Activated naive CD4-positive, alpha-beta T cell treated with anti-CD3 and anti-CD28 coated beads, Interleukin-2, amount 50 U/mL, for 72 hours (primary cell): ENCODE measurements around the gene FRAS1. TPM values are rescaled to one million over a fixed set of nuclear protein-coding genes. Genes with fewer than 3 reads are reported as not detected.
A peak's percentile ranks its signal among the peaks of the same experiment; 100 is the strongest.
"Not testable (repeated sequence)": the region's sequence is repeated elsewhere in the genome, so short reads cannot be mapped to it uniquely, and the experiment has no call there.

Experiments used
- ATAC-seq, 2 donors: fragments of 150-1000 bp; cut with Tn5 transposase; 2 replicates each; pipeline ENCODE4 v1.10.0; 2021; ENCODE audit warnings: mild to moderate bottlenecking in 2 of 2, moderate library complexity in 2 of 2
- DNase-seq, 2 donors: peaks; one replicate each; pipeline ENCODE4 v3.0.0; 2021 to 2022; ENCODE audit warnings: low spot score in 2 of 2
- H3K27ac Mint-ChIP-seq, 2 donors: one replicate each; pipeline ENCODE4 v1.8.0; 2022; ENCODE audit warnings: mild to moderate bottlenecking in 2 of 2, mixed read lengths in 2 of 2
- H3K36me3 Mint-ChIP-seq, 2 donors: one replicate each; pipeline ENCODE4 v1.8.0; 2022; ENCODE audit warnings: mixed read lengths in 2 of 2
- H3K9me3 Mint-ChIP-seq, 2 donors: one replicate each; pipeline ENCODE4 v1.8.0; 2022; ENCODE audit warnings: mixed read lengths in 2 of 2
- total RNA-seq, 2 donors: library from RNA; stranded (reverse); gene quantifications; one replicate each; pipeline ENCODE4 v1.2.3, GENCODE V29; 2022

FRAS1 gene, protein sequence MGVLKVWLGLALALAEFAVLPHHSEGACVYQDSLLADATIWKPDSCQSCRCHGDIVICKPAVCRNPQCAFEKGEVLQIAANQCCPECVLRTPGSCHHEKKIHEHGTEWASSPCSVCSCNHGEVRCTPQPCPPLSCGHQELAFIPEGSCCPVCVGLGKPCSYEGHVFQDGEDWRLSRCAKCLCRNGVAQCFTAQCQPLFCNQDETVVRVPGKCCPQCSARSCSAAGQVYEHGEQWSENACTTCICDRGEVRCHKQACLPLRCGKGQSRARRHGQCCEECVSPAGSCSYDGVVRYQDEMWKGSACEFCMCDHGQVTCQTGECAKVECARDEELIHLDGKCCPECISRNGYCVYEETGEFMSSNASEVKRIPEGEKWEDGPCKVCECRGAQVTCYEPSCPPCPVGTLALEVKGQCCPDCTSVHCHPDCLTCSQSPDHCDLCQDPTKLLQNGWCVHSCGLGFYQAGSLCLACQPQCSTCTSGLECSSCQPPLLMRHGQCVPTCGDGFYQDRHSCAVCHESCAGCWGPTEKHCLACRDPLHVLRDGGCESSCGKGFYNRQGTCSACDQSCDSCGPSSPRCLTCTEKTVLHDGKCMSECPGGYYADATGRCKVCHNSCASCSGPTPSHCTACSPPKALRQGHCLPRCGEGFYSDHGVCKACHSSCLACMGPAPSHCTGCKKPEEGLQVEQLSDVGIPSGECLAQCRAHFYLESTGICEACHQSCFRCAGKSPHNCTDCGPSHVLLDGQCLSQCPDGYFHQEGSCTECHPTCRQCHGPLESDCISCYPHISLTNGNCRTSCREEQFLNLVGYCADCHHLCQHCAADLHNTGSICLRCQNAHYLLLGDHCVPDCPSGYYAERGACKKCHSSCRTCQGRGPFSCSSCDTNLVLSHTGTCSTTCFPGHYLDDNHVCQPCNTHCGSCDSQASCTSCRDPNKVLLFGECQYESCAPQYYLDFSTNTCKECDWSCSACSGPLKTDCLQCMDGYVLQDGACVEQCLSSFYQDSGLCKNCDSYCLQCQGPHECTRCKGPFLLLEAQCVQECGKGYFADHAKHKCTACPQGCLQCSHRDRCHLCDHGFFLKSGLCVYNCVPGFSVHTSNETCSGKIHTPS (N-terminal part only)
- under 1 TPM in 1 of 2 donors, not detected in 1; 0.06 TPM for total RNA-seq

DNA sequence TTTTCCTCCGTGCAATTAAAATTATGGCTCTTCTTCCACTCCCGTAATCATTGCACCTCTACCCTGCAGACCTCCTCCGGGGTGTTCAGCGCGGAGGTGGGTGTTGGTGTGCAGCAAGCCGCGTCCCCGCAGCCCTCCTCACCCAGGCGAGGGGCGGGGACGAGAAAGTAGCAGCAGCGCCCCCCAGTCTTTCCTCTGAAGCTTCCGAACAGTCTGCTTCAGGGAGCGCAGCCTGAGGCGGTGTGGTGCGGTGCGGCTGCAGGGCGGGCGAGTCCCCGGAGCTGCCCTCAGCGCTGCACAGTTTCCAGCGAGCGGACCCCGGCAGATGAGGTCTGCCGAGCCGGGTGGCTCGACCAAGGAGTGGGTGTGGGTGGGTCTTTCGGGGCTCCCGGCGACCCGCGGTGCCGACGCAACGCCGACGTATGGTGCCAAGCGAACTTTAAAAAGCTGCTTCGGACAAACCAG lies at the start of gene FRAS1:
TSS of gene FRAS1 (plus strand) at position 189 of the 465 bp plus-strand sequence. CDS start 687 bp downstream, outside the sequence.
- H3K9me3 Mint-ChIP-seq = no peaks in the 10 kb centered on the region
- peak; percentile 32 to 52 for ATAC-seq

DNA sequence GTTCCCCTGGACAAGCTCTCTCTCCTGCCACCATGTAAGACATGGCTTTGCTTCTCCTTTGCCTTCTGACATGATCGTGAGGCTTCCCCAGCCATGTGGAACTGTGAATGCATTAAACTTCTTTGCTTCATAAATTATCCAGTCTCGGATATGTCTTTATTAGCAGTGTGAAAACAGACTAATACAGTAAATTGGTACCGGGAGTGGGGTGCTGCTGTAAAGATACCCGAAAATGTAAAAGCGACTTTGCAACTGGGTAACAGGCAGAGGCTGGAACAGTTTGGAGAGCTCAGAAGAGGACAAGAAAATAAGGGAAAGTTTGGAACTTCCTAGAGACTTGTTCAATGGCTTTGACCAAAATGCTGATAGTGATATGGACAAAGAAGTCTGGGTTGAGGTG lies 46.1 kb upstream of the FRAS1 start:
- not testable (repeated sequence) for H3K36me3 Mint-ChIP-seq, ATAC-seq, H3K9me3 Mint-ChIP-seq, H3K27ac Mint-ChIP-seq, DNase-seq

More for the DNA sequence above, at the start of gene FRAS1:
- Mint-ChIP-seq H3K27ac (no peak within 1 kb of the TSS), H3K36me3 (peaks cover 12 to 15% of the 10 kb centered on the region in 2 donors)
- peak in 1 of 2 donors; percentile 6 for DNase-seq

DNA sequence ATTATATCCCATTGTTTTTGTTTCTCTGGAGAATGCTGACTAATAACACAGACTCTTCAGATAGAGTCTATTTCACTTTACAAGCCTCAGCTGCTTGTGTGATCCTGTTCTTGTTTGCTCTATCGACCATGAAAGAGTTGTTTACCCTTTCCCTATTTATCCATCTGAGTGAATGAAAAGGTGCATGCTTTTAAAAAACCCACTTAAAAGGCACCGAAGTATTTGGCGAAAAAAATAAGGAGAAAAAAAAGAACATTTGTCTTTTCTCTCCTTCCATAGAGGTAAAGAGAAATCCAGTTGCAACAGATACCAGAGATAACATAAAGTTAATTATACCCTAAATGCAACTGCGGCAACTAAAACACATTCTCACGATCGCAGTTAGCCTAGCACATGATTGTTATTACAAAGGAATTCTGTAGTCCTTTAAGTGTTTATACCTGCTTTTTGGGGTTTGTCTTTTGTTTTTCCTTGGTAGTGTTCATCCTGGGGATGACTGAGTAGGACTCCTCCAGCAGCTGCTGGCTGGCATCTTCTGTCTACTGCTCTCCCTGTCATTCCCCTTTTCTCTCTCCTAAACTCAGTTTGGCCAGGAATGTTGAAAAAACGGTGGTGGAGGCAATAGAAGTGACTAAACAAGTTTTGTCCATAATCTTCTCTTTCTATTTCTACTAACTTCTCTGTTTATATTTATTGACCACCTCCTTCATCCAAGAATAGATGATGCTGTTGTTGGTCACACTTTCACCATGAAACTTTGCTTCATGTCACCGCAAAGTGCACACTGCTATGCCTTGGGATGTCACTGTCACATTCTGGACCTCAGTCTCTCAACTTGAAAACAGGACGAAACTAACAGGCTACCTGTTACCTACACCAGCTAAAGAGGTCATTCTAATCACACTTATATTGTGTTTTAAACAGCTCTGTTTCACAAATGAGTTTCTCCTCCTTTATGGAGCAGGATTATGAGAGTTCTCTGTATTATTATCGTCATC lies 41.9 kb upstream of the FRAS1 start:
- H3K27ac Mint-ChIP-seq = no peak overlapping the region
- ATAC-seq (no peak), DNase-seq (no peak)
- H3K9me3 Mint-ChIP-seq = peaks cover 7 to 8% of the 10 kb centered on the region in 2 donors
- peaks cover 9% of the 10 kb centered on the region in 2 donors for H3K36me3 Mint-ChIP-seq

DNA sequence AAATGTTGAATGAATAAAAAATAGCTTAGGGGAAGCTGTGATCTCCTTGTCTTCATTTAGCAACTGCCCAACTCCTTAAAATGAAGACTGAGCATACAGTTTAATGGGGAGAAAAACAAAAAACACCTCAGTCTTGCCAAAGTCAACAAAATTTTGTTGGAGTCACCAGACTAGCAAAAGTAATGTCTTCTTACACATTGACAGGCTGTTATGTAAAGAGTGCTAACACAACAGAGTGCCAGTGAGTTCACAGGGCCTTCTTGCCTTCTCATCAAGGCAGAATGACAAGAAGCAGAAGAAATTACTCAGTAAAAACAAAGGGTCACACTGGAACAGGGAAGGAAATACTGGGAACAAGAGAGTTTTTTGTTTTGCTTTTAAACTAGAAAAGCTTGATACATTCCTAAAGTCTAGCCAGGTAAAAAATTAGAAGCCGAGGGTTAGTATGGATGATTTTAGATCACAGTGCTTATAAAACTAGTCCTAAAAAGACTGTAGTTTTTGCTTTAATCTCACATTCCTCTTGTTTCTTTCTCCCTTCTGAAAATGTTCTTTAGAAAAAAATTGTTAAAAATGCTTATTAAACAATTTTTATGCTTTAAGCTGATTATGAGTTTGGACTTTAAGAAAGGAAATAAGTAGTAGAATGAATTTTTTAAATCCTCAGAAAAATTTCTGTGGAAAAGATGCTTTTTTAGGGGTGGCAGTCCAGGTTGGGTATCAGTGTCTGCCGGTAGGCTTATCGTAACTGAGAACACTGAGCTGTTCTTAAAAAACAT lies 38.7 kb upstream of the FRAS1 start:
- Mint-ChIP-seq H3K9me3 (no peaks in the 10 kb centered on the region), H3K36me3 (no peaks in the 10 kb centered on the region), H3K27ac (no peak overlapping the region)
- DNase-seq (no peak), ATAC-seq (no peak)

DNA sequence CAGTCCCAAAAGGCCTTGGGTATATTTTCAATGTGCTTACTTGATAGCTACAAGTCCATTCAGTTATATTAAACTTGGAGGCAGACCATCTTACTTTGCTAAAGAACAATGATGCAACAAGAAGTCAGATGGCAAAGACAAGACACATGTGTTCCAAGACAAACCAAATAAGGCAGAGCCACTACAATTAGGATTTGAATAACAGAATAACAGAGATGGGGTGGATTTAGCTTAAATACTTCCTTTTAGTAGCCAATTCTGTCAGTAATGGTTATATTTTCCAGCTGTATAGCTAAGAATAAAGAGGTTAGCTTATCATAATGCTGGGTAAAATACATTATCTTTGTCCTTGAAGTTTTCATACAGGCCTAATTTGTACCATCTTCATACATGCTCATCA lies 37.7 kb upstream of the FRAS1 start:
- Mint-ChIP-seq H3K36me3 (no peaks in the 10 kb centered on the region), H3K9me3 (no peaks in the 10 kb centered on the region), H3K27ac (no peak overlapping the region)
- DNase-seq (no peak), ATAC-seq (no peak)

DNA sequence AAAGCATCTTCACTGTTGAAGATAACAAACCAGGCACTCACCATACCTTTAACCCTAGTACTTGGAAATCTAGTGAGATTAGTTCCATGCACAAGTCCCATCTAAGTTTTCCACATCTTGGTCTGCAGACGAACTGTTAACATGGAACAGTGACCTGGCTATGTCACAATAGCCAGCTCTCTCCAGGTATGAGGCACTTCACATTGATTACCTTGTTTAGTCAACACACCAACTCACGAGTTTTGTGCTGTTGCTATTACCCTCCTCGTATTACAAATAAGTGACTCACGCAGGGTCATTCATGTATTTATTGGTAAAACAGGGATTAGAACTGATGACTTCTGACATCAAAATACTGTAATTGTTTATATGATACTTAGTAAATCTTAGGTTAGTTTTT lies 36.4 kb upstream of the FRAS1 start:
- no peak for DNase-seq
- H3K36me3 Mint-ChIP-seq = no peaks in the 10 kb centered on the region
- ATAC-seq = no peak
- H3K9me3 Mint-ChIP-seq = no peaks in the 10 kb centered on the region
- H3K27ac Mint-ChIP-seq = no peak overlapping the region

DNA sequence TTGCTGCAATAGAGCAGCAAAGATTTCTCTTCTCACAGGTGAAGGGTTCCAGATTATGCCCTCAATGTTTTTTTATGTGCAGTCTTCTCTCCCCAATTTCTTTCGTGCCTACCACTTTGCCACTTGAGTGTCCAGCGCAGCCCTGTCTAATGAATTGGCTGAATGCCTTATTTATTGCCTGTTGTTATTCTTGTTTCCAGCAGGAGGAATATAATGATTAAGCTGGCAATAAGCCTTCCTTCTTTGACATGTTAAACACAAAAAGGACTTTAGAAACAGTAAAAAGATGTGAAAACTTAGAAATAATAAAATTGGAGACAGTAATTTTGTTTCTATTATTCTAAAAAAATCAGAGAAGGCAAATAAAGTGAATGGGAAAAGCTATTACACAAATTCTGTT lies 34.6 kb upstream of the FRAS1 start:
- Mint-ChIP-seq H3K36me3 (no peaks in the 10 kb centered on the region), H3K9me3 (no peaks in the 10 kb centered on the region), H3K27ac (no peak overlapping the region)
- ATAC-seq (no peak), DNase-seq (no peak)

DNA sequence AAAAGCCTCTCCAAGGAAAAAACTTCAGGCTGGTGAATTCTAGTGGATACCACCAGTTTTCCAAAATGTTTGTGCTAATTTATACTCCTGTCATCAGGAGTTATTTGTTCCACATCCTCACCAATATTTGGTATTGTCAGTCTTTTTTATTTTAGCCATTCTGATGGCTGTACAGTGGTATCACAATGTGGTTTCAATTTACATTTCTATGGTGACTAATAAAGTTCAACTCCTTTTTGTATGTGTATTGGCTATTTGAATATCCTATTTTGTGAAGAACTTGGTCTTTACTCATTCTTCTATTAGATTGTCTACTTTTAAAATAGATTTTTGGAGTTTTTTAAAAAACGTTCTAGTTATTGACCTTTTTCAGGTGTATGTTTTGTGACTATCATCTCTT lies 33.0 kb upstream of the FRAS1 start:
- ATAC-seq (no peak), DNase-seq (no peak)
- Mint-ChIP-seq H3K36me3 (no peaks in the 10 kb centered on the region), H3K27ac (no peak overlapping the region), H3K9me3 (no peaks in the 10 kb centered on the region)

DNA sequence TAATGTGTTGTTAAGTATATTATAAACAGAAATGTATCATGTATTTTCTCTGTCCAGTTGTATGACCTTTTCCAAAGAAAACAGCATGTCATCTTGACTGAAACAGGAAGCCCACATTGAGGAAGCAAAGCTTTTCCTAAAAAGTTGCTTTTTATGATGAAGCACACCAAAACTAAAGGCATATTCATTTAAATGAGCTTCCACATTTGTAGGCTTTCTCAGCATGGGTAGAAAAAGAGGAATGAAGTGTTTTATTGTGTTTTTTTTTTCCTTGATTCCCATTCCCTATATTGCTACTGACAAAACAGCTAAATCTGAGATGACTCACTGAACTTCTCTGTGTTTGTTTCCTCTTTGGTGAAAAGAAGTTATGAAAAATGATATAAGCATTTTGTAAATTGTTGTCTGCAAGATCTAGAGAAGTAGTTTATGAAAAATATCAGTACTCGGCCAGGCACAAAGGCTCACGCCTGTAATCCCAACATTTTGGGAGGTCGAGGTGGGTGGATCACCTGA lies 32.5 kb upstream of the FRAS1 start:
- no peaks in the 10 kb centered on the region for H3K9me3 Mint-ChIP-seq
- H3K36me3 Mint-ChIP-seq = no peaks in the 10 kb centered on the region
- DNase-seq (no peak), ATAC-seq (no peak)
- no peak overlapping the region for H3K27ac Mint-ChIP-seq

DNA sequence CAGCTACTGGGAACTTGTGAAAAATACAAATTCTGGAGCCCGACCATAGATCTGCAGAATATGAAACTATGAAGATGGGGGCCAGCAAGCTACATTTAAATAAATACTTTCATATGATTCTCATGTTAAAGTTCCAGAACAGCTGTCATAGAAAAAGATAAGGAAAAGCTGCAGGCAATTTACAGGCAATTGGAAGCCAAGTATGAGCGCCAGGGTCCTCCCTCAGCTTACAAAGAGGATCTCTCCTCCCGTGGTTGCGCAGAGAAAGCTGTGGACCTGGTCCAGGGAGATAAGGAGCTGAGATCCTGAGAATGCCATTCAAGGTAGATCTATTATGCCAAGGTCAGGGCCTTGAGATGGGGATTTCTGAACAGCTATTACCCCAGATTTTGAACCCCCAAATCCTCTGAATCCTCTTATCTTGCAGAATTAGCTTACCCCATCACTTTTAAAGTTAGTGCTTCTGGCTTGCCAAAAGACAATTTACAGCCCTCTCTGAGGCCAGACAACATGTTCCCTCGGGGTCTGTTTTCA lies 25.6 kb upstream of the FRAS1 start:
- Mint-ChIP-seq H3K27ac (no peak overlapping the region), H3K36me3 (no peaks in the 10 kb centered on the region), H3K9me3 (no peaks in the 10 kb centered on the region)
- ATAC-seq (no peak), DNase-seq (no peak)

DNA sequence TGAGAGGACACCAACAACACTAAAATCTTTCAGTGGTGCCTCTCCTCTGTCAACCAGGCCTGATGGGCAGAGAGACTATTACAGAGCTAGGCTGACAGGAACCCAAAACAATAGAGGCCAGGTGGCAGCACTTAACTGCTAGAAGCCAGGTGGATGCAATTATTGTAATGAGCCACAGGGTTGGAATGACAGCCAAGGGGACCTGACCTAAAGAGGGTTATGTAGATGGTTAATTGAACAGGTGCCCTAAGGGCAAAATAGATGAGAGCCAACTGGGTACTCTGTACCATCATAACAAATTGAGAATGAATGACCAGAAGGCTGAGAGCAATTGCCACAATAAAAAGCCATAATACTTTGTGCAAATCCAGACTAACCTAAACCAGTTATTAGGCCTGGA lies 24.7 kb upstream of the FRAS1 start:
- no peak for ATAC-seq

DNA sequence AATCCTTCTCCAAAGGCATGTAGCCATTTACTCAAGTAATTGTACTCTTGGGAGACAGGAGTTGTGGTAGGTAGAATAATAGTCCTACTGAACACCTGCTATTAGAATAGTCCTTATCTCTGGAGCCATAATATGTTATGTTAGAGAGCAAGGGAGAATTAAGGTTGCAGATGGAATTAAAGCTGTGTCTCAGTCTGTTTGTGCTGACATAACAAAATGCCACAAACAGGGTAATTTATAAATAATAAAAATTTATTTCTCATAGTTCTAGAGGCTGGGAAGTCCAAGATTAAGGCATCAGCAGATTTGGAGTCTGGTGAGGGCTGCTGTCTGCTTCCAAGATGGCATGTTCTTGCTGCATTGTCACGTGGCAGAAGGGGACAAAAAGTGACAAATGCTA lies 24.2 kb upstream of the FRAS1 start:
- no peak overlapping the region for H3K27ac Mint-ChIP-seq
- ATAC-seq (no peak), DNase-seq (no peak)
- no peaks in the 10 kb centered on the region for H3K36me3 Mint-ChIP-seq
- H3K9me3 Mint-ChIP-seq = no peaks in the 10 kb centered on the region

More for the DNA sequence above, 24.7 kb upstream of the FRAS1 start:
- no peak for DNase-seq
- H3K36me3 Mint-ChIP-seq = no peaks in the 10 kb centered on the region
- H3K27ac Mint-ChIP-seq = peak overlapping the region in 1 of 2 donors; percentile 45
- no peaks in the 10 kb centered on the region for H3K9me3 Mint-ChIP-seq

DNA sequence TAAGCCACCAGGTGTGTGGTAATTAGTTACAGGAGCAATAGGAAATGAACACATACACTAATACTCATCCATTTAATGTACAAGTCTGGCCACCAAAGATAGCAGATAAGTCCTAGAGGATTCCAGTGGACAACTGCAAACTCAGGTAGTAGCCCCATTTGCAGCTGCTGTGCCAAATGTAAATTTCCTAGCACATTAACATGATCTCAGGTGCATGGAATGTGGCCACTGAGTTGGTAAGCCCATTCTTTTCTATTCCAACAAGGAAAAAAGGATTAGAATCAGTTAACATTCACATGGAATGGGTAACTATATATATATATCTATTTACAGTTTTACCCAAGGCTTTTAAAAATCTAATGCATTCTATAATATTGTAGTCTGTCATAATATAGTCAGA lies 23.3 kb upstream of the FRAS1 start:
- ATAC-seq (no peak), DNase-seq (no peak)
- Mint-ChIP-seq H3K36me3 (no peaks in the 10 kb centered on the region), H3K27ac (no peak overlapping the region), H3K9me3 (no peaks in the 10 kb centered on the region)

DNA sequence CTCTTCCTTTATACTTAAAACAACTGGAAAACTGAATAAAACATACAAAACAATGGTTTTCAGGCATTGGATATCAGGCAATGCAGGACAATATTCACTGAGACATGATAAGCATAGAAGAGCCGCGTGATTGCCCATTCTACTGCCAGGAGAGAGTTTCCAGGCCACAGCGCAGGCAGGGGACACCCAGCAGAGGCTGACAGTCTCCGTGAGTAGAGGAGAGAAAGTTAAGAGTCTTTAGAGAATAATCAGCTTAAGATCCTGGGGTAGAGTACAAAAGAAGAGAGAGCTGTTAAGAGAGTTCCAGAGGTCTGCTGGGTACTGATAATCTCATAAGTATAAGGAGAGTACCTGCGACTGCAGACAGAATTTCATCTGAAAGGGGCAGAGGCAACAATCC lies 18.4 kb upstream of the FRAS1 start:
- no peak for DNase-seq
- no peak for ATAC-seq
- Mint-ChIP-seq H3K36me3 (no peaks in the 10 kb centered on the region), H3K9me3 (no peaks in the 10 kb centered on the region), H3K27ac (no peak overlapping the region)

DNA sequence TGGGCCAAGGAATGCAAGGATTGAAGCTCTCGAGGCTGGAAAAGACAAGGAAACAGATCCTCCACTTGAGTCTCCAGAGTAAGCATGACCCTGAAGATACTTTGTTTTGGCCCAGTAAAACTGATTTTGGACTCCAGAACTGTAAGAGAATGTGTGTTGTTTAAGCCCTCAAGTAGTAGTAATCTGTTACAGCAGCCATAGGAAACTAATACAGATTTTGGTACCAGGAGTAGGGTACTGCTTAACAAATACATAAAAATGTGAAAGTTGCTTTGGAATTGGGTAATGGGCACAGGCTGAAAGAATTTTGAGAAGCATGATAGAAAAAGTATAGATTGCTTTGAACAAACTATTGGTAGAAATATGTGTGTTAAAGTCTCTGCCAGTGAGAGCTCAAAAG lies 17.4 kb upstream of the FRAS1 start:
- no peaks in the 10 kb centered on the region for H3K9me3 Mint-ChIP-seq
- H3K36me3 Mint-ChIP-seq = no peaks in the 10 kb centered on the region
- H3K27ac Mint-ChIP-seq = no peak overlapping the region
- ATAC-seq (no peak), DNase-seq (no peak)
